ENCODE results near the gene DGCR2.
"Not testable (repeated sequence)": the region's sequence is repeated elsewhere in the genome, so short reads cannot be mapped to it uniquely, and the experiment has no call there.

DGCR2 gene

DNA sequence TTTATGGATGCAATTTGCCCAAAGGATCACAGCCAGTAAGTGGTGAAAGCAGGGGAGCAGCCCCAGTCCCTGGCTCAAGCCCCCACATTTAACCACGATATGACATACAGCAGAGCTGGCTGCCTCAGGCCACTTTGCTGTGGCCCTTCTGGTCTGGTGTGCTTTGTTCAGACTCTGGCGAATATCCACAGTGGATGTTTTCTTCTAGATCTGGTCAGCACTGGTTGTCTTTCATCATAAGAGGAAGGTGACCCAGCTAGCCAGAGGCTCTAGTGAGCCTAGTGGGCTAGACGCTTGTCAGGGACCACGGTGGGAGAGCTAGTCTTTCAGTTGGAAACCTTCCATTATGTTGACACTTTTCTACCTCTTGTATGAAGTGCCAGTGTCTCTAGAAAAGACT, 42.5 kb downstream of the DGCR2 start:
- no peak for DNase-seq

DNA sequence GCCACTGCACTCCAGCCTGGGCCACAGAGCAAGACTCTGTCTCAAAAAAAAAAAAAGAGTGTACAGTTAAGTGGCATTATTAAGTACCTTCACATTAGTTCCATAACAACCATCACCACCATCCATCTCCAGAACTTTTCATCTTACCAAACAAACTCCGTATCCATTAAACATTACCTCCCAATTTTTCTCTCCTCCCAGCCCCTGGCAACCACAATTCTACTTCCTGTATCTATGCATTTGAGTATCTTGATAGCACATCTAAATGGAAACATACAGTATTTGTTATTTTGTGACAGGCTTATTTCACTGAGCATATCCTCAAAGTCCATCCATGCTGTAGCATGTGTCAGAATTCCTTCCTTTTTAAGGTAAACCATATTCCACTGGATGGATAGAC, 46.8 kb downstream of the DGCR2 start:
- no peak for DNase-seq

DNA sequence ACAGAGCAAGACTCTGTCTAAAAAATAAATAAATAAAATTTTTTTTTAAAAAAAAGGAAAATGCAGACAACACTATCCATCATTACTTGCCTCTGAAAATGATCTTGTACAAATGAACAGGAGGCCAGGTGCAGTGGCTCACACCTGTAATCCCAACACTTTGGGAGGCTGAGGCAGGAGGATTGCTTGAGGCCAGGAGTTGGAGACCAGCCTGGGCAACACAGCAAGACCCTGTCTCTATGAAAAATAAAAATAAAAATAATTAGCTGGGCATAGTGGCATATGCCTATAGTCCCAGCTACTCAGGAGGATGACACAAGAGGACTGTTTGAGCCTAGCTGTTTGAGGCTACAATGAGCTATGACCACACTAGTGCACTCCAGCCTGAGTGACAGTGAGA, 49.4 kb downstream of the DGCR2 start:
- DNase-seq: not testable (repeated sequence)

DNA sequence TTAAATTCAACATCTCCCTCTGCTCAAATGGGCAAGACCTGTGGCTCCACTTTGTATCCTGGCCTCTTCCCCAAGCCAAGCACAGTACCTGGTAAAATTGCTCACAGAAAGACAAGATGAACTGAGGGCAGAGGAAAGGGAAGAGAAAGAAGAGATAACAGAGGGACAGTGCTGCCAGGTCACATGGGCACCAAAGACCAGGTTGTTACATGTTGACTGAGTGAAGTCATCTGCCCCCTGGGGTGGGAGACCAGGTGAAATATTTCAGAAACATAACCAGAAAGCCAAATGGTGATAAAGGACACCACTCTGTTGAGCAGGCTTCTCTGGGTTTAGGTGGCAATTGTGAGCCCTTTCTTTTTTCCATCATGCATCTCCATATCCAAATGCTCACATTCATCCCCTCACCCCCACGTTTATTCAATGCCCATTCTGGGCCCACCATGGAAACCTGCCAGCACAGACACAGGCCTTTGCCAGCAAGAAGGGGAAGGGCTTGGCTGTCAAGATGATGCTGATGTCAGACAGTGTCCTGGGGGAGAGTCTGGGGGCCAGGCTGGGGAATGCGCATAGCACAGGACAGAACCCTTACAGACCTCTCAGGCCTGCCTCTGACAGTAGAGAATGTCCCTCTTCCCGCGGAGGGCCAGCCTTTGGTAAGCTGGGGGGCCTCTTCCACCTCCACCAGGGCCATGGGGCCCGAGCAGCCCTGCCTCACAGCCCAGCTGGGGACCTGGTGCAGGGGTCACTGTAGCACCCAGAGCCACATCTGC, 51.6 kb downstream of the DGCR2 start:
- no peak for DNase-seq

DNA sequence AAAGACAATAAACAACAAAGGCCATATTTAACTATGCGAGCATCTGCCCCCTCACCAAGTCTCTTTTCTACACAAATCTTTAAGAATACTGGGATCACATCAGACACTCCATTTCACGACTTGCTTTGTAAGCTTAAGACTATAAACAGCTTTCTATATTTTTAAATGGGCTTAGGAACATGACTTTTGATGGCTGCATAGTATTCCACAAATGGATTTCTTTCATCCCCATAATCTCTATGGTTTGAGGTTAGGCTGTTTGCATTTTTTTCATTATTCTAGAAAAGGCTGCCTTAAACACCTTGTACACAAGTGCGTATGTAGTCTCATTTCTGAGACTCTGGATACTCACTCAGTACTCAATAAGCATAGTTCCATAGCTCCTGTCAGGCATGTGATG, 52.8 kb downstream of the DGCR2 start:
- DNase-seq: no peak

DNA sequence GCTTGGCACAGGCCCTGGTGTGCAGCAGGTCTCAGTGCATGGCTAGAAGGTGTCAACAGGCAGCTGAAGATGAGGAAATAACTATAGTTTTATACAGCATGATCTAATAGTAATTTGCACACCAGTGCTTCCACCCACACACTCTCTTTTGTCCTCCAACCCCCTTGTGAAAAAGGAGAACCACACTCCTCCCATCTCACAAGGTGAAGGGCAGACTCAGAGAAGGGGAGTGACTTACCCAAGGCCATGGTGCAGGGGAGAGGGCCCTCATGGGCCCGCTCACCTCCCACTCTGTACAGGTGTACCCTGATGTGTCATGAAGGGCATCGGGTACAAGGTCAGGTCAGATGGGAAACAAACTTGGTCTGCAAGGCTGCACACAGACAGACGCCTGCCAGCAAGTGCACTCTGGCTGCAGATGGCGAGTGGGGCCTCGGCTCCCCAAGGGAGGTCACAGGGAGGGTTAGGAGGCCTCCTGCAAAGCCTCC, 53.4 kb downstream of the DGCR2 start:
- DNase-seq: no peak

DNA sequence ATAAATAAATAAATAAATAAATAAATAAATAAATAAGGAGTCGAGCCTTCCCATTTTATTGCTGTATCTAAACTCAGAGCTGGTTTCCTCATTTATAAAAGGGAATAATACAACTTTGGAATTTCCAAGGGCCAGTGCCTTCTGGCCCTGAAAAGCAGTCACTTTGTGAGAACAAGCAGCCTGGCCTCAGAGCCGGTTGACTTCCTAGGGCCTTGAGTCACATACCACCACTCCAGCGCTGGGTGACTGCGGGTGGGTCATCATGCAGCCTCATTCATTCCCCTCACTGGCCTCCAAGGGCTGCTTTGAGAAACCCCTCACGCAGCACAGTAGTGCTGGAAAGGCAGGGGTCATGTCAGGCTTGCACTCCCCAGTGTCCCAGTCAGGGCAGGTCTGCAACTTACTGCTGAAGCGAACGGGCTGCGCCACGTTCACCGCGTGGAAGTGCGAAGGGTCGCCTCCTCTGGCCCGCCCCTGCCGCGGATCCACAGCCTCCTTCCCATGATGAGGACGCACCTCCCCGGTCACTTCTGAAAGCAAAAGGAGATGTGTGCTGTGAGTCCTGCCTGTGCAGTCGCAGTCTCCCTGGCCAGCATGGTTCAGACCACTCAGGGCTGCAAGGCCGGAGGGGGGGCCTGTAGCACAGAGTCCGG, 54.4 kb downstream of the DGCR2 start:
- no peak for DNase-seq

DNA sequence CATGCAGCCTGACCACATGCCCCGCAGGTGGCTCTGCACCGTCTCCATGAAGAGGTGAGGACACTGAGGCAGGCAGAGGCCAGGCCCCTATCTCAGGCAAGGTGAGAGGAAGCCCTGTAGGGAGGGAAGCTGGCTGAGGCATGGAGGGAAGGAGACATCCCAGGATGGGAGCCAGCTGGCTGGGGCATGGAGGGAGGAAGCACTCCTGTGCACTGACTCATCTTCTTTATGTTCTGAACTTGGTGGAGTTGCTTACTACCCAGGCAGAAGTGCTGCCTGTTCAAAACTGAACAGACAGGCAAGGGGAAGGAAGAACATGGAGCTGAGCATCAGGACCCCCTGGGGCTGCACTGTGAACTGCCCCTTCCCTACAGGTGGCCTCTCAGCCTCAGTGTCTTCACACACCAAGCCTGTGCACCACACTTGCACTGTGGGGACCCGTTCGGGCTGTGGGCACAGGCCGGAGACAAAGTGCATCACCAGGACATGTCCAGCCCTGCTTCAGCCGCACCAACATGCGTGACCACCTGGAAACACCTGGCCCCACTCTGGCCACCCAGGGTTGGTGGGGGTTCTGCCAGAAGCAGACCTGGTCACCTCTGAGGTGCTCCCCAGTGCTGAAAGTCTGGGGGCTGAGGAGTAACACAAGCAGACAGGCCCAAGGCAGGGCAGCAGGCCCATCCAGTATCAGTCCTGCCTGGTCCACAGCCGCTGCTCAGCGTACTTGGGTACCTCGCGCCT, 55.5 kb downstream of the DGCR2 start:
- no peak for DNase-seq

DNA sequence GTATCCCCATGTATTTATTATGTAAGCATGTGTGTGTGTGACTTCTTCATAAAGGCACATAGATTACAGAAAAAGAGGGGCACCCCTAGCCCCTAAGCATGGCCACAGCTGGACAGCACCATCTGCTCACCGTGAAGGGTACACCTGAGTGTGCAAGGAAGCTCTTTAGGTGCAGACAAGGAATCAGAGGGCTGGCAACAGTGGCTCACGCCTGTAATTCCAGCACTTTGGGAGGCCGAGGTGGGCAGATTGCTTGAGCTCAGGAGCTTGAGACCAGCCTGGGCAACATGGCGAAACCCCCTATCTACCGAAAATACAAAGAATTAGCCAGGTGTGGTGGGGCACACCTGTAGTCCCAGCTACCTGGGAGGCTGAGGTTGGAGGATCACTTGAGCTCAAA, 56.3 kb downstream of the DGCR2 start:
- no peak for DNase-seq

DNA sequence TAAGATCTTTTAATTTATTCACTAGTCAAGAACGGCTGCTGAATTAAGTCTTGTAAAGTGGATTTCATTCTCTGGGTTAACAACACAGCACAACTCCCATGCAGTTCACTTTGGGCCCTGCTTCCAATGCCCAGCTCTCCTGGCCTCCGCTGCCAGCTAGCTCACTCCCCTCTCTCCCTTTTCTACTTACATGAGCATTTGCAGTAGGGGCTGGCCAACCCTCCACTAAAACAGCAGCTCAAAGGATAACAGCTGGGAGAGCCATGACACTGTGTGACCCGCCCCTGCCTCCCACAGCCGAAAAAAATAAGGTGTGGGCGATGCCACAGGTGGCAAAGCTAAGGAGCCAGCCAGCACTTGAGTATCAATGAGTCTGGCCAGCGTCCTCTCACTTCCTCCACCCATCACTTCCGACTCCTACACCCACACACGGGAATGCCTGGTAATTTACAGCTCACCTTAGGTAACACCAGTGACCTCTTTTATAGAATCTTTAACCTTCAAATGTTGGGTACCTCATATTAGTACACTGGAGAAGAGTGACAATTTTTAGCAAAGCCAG, 56.8 kb downstream of the DGCR2 start:
- DNase-seq: no peak

DNA sequence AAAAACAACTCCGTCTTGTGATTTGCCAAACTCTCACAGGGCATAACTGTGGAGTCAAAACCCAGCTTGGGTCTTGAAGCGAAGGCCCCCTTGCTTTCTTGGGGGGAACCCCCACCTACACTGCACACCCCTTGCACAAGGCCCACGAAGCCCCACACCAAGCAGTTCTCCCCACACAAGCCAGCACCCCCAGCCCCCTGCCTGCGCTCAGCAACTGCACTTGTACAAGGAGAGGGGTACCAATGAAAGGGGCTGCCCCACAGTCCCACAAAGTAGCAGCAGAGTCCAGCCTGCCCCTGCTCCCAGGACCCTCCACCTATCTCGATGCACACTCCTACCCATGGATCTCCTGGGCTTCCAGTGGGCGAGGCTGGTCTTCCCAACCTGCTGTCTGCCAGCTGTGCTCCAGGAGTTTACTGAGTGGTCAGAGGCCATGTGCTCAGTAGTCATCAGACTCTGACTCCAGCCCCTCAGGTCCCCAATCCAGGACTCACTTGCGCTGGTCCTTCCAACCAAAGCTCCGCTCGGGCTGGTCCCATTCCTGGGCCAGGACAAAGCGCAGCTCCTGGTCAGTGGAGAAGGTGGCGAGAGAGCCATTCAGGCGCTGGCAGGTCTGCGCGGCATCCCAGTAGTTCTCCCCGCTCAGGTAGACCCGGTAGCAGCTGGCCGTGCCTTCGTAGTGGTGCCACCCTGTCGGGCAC, 57.7 kb downstream of the DGCR2 start:
- no peak for DNase-seq

DNA sequence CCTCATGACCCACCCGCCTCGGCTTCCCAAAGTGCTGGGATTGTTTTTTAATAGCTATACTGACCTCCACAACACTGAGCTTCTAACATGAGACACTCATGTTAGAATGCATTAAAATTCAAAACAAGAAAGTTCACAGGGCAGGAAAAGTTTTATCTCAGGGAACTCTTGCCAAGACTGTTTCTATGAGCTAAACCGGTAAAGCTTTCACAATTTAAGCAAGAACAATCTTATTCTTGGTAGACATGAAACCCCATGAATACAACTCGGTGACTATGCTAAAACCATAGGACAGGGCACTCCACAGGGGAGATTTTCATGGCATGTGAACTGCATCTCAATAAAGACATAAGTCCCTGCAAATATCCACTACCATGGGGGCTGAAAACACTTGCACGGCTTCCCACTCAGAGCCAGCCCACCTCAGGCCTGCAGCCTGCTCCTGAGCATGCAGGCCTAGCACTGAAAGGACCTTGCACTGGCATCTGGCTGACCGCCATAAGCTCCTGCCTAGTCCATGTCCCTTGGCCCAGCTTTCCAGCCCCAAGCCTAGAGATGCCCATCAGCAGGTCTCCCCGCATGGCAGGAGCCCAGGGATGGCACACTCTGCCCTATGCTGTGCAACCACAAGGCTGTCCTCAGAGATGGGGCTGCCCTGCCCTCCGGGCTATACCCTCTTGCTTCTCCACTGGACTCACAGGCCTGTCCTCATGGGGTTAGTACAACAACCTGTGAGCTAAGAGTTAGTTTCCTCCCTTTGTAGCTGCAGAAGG, 58.4 kb downstream of the DGCR2 start:
- DNase-seq: no peak

DNA sequence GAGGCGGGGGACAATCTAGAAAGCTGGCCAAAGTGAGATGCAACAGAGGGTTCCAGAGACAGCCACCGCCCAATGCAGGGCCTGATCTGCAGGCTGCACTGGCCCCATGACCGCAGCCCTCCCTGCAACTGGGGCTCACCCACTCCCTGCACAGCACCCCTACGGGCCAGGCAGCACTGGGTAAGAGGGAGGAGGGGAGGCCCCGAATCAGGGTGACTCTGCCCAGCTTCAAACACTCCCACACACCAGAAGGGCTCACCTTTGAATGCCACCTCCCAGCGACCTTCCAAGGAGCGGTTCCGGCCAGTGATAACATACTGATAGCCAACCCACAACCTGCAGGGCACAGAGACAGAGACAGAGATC, 59.3 kb downstream of the DGCR2 start:
- DNase-seq: no peak

DNA sequence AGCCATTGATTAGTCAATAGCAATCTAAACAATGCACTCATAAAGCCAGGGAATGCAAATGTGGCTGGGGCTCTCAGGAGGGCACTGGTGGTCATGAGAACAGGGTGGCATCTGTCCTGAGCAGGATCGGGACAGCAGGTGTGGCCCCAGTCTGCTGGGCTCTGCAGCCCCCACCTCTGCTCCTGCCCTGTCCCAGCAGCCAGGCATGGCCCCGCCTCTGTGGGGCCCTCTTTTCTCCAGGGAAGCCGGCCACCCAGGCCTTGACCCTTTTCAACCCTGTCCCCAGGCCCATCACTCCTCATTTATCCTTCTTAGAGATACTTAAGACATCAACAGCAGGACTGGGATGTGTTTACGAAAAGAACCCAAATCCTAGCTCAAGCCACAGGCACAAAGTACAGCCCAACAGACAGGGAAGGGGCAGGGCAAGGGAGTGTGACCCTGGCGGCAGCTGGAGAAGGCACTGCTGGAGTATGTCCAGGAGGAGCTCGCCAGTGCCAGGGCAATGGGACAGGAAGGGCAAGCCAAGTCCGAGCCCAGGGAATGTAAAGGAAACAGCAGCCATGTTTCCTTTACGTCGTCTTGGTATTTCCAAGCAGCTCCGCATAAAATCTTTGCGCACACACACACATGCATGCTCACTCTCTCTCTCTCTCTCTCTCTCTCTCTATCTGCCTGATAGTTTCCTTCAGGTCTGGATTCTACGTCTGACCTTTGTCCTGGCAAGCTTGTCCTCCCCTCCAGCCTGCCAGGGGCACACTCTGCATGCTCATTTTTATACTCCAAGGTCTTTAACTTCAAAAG, 59.9 kb downstream of the DGCR2 start:
- DNase-seq: no peak

DNA sequence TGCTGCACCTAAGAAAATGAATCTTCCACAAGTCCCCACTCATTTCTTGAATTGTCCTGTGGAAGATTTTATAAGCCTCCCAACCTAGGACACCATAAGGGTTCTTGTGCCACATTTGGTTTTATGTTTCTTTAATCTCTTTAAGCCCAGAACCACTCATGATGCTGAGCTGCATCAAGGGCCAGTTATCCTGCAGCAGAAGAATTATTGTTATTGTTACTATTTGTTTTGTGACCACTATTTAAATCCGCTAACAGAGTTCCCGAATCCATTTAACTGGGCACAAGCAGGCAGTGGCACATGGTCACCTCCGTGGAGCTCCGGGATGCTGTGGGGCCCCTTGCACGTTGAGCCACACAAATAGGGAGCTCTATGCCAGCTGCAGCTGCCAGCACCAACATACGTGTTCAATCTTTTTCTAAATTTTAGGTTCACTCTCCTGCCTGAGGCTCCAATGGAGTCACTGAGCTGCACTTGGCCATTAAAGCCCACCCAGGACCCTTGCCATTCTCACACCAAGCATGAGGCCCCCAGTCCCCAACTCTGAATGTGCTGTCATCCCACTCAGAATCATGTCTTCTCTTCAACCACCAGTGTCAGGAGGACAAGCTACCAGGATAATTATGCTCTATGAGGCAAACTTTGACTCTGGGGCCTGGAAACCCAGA, 60.6 kb downstream of the DGCR2 start:
- no peak for DNase-seq

DNA sequence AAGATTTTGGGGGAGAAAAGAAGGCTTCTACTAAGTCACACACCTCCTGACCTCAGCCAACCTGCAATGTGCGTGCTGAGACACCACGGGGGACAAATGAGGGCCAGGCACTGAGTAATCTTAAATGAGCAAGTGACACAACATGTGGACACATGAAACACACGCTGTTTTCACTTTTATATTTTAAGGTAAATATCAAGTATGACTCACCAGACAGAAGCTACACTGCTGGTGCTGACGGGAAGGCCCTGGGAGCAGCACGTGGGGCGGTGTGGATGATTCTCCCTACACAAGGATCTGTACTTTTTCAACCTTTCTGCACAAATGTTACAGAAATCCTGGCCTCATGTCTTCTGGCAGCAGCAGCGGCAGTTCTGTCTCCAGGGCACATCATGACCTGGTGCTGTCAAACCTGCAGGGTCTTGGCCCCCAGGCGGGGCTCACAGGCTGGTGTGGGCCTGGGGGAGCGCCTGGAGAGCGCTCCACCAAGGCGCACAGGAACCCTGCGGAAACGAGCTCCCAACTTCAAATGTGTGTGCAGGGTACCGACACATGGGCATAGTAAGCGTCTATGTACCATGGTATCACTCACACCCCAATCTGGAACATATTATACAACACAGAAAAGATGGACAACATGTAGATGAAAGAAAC, 61.7 kb downstream of the DGCR2 start:
- no peak for DNase-seq

DNA sequence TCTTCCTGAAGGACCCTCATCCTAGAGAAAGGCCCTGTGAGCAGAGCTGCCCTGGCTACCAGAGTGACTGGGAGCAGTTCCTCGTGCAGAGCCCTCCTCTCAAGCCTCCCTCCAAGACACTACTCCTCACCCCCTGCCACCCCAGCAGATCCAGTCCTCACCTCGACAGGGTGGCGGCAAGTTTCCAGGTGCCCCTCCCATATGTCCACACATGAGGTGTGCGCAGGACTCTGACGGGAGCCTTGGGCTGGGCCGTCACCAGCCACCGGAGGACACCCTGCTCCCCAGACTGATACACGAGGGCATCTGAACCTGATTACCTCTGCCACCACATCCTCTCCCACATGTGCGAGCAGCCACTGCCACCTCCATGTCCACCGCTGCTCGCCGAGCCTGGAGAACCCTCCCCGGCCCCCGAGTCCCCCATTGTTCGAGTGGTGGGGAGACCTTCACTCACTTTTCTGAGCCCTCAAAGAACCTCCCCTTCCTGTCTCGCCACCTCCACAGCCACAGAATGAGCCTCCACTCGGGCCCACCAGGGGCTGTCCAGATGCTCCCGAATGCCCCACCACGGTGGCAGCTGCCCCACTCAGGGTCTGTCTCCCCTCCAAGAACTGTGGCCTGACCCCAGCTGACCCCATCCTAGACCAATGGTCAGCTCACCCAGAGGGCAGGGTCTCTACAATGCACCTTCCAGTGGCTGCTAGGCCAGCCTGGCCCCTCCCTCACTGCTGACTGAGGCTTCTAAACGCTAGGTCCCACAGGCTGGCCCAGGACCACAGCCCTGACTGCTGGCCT, 62.5 kb downstream of the DGCR2 start:
- DNase-seq: no peak

DNA sequence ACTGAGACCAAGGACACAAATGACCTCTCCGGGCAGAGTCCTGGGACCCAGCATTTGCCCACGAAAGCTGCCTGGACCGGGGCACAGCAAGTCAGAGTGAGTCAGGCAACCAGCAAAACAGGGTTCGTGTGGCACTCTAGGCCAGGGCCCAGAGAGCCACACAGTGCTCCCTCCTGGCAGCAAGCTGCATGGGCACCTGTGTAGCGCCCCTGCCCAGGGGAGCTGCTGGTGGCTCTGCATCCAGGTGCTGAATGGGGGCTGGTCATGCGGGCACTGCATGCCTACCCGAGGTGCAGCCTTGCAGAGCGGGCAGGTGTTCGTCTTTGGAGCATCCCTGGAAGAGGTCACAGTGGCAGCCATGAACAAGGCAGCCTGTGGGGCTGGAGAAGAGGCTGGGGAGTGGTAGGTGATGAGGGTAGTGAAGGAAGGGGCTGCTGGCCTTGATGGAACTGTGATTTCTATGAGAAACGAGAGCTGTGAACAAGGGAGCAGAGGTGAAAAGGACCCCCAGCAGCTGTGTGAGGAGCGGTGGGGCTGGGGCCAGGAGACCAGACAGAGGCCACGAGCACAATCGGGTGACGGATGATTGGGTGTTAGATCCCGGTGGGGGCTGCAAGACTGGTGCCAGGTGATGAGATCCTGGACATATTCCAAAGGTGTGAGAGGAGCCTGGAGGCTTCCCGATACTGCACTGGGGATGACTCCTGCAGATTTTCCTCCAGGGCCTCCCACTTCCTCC, 63.3 kb downstream of the DGCR2 start:
- DNase-seq: no peak
